GM19395 (cell line): Measurements from ENCODE around the gene TINAGL1.
"Not testable (repeated sequence)": the region's sequence is repeated elsewhere in the genome, so short reads cannot be mapped to it uniquely, and the experiment has no call there.

Experiments used
- ATAC-seq: cut with Tn5 transposase; IDR thresholded peaks from one replicate; pipeline ENCODE4 v1.9.1; 2021; ENCODE audit warnings: mild to moderate bottlenecking, moderate library complexity; ENCODE audit not compliant: unreplicated experiment

Gene TINAGL1

DNA sequence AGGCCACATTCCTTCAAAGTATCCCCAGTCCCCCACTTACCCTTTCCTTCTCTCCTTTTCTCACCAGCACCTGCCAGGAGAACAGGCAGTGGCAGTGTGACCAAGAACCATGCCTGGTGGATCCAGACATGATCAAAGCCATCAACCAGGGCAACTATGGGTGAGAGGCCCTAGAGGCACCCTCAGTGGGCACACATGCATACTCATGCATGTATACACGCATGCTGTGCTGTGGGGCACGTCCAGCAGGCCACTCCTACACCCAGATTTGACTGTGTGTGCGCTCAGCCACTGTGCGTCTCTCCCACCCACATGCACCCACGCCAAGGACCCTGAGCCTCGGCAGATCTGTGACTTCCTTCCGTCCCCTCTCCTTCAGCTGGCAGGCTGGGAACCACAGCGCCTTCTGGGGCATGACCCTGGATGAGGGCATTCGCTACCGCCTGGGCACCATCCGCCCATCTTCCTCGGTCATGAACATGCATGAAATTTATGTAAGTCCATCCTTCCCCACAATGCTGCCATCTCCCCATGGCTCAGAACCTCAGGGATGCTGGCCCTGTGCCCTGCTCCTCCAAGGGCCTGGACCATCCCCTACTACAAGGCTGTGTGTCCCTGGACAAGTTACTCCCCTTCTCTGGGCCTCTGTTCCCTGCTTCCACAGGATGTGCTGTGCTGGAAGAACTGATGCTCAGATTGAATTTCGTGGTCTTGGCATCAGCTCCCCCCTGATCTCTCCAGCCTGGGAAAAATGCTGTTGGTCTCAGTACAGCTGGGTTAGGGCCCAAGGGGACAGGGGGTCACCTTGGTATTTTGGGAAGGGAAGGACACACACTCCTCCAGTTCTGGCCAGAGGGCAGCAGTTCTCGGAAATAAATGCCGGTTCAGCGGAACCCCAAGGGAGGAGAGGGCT is 7.0 kb downstream of the TINAGL1 start:
- no peak for ATAC-seq

DNA sequence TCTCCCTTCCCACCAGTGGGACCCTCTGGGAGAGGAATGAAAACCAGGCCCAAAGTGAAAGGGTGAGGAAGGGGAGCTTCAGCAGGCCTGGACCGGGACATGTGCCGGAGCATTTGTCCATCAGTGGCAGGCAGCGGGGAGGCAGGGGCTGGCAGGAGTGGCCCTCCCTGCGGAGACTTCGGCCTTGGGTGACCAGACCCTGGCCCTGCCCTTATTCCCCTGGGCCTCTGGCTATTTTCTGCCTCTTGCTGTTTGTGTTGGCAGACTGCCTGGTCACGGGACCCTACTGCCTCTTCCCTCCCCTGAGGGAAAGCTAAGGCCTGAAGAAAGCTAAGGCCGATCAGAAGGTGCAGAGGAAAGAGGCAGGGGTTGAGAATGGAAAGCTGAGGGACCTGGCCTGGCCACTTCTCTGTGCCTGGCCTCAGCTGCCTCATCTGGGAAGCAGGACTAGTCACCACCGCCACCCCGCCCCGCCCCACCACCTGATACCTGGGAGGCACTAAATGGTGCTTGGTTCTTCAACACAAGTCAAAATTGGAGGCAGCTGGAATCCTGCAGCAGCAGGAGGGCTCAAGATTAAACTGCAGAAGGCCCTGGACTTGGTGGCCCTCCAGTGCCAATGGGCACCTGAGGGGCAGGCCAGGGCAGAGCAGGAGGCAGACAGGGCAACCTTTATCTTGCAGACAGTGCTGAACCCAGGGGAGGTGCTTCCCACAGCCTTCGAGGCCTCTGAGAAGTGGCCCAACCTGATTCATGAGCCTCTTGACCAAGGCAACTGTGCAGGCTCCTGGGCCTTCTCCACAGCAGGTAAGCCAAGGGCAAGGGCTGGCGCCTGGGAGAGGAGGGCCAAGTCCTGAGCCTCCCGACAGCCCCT is 7.9 kb downstream of the TINAGL1 start:
- ATAC-seq: no peak

DNA sequence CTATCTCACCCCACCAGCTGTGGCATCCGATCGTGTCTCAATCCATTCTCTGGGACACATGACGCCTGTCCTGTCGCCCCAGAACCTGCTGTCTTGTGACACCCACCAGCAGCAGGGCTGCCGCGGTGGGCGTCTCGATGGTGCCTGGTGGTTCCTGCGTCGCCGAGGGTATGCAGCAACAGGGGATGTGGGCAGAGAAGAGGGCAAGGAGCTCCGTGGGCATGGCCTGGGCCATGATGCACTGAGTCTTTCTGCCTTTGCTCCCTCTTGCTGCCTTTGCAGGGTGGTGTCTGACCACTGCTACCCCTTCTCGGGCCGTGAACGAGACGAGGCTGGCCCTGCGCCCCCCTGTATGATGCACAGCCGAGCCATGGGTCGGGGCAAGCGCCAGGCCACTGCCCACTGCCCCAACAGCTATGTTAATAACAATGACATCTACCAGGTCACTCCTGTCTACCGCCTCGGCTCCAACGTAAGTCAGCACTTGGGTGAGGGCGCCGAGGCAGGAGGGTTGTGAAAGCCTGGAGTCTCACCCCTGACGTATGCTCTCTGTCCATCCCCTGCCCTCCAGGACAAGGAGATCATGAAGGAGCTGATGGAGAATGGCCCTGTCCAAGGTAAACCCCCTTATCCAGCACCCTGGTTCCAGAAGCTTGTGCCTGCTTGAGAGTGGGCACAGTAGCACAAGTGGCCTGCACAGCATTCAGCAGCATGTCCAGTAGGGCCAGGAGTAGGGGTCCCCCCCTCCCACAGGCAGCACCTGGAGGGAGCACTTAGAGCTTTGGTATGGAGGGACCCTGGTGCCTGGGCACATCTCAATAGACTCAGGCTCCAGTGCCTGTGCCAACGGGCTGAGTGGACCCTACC is 8.8 kb downstream of the TINAGL1 start:
- no peak for ATAC-seq

DNA sequence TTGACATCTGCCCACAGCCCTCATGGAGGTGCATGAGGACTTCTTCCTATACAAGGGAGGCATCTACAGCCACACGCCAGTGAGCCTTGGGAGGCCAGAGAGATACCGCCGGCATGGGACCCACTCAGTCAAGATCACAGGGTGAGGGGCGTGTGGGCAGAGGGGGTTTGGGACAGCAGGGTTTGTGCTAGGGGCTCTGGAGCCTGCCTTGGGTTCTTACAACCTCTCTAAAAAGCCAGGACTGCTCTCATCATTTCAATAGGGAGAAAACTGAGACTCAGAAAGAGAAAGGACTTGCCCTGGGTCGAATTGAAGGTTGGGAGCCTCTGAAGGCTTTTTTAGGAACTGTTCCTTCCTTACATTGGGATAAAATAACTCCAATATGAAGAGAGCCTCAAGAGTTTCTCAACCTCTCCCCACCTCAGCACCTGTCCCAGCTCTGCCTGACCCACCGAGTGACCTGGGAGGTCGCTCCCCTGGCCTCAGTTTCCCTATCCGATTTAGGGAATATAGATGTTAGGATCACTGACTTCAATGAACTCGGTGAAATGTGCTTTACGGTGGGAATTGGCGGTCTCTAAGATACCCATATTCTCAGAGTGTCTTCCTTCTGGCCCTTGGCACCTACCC is 9.5 kb downstream of the TINAGL1 start:
- ATAC-seq: no peak

DNA sequence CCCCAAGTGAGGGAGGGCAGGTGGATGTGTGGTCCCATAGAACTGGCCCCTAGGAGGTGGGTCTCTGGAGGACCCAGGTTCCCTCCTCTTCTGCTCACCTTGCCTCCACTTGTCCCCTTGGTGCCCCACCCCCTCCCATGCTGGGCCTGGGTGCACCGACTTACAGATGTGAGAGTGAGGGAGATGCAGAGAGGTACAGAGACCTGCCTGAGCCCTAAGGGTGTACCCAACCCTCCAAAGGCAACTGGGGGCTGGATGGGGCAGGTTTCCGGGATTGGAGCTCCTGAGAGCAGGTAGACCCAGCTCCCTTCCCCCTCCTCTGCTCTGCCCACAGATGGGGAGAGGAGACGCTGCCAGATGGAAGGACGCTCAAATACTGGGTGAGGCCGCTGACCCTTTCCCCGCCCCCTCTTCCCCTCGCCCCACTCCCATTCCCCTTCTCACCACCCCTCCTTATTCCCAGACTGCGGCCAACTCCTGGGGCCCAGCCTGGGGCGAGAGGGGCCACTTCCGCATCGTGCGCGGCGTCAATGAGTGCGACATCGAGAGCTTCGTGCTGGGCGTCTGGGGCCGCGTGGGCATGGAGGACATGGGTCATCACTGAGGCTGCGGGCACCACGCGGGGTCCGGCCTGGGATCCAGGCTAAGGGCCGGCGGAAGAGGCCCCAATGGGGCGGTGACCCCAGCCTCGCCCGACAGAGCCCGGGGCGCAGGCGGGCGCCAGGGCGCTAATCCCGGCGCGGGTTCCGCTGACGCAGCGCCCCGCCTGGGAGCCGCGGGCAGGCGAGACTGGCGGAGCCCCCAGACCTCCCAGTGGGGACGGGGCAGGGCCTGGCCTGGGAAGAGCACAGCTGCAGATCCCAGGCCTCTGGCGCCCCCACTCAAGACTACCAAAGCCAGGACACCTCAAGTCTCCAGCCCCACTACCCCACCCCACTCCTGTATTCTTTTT is 10.3 kb downstream of the TINAGL1 start:
- ATAC-seq: no peak

DNA sequence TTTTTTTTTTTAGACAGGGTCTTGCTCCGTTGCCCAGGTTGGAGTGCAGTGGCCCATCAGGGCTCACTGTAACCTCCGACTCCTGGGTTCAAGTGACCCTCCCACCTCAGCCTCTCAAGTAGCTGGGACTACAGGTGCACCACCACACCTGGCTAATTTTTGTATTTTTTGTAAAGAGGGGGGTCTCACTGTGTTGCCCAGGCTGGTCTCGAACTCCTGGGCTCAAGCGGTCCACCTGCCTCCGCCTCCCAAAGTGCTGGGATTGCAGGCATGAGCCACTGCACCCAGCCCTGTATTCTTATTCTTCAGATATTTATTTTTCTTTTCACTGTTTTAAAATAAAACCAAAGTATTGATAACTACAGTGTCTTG is 11.0 kb downstream of the TINAGL1 start:
- ATAC-seq: not testable (repeated sequence)

DNA sequence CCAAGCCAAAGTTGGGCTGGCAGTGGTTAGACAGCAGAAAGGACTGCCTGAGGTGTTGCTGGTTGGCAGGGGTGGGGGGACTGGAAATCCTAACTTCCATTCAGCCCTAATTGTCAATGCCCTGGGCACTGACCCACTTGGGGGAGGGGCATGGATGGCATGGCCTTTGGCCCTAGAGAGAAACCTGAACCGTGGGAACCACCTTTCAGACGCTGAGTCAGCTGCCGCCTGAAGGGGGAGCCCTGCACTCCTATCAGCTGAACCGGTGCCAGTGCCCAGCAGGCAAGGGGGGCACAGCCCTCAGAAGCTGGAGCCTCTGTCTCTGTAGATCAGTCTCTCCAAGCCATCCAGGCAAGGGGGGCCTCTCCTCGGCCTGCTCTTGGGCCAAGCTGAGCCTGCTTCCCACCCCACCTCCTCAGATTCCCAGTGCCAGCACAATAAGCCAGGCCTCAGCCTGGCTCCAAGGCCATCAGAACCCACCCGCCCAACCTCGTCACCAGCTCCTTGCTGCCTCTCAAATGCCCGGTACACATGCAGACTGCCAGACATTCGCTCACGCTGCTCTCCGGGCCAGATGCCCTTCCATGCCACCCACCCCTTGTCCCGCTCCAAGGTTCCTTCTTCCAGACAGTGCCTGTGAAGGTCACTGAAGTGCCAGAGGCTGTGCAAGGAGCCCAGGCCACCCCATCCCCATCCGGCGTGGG is 11.6 kb downstream of the TINAGL1 start:
- no peak for ATAC-seq

DNA sequence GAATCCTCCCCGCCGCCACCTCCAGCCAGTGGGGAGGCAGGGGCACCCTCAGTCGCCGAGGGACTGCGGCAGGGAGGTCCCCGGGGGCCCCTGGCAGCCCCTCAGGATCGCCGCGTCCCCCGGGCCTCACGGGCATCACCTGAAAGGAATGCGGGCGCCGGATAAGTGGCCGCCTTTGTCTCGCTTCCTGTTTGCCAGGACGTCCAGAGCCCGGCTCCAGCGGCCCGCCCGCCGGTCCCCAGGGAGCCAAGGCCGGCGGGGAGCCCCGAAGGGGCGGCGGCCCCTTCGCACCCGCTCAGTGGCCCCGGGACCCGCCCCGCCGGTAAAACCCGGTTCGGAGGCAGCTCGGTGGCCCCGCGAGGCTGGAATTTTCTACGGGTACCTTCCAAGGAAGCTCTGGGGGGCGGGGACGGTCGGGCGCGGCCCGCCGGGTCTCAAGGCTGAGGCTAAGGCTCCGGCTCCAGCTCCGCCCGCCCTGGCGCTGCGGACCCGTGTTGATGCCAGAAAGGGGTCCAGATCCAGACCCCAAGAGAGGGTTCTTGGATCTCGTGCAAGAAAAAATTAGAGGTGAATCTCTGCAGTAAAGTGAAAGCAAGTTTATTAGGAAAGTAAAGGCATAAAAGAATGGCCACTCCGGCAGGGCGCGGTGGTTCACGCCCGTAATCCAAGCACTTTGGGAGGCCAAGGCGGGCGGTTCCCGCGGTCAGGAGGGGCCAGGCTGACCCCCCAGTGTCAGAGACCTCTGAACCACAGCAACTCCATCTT is 12.6 kb downstream of the TINAGL1 start:
- no peak for ATAC-seq

DNA sequence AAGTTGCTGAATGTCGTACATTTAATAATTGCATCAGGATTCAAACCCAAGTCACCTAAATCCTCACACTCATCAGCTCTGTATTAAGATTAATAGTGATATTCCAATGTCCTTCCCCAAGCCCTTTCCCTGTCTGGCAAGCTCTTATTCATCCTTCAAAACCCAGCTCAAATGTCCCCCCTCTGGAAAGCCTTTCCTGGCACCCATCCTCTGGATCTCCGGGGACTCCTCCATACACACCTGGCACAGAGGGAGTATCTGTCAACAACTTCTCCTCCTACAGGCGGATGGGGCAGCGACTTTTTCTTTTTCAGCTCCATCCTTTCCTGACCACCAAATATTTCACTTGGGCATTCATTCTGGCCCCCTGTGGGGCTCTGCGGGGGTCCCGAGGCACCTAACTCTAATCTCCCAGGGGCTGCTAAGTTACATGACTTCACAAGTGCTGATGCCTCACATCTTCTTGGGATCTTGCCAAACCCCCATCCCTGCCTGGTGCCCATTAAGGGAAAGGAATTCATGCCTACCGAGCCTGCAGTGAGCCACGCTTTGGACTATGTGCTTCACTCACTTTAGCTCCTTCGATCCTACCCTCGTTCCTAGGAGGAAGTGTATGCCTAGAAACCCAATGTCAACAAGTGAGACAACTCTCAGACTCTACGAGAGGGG is 15.2 kb downstream of the TINAGL1 start:
- no peak for ATAC-seq

DNA sequence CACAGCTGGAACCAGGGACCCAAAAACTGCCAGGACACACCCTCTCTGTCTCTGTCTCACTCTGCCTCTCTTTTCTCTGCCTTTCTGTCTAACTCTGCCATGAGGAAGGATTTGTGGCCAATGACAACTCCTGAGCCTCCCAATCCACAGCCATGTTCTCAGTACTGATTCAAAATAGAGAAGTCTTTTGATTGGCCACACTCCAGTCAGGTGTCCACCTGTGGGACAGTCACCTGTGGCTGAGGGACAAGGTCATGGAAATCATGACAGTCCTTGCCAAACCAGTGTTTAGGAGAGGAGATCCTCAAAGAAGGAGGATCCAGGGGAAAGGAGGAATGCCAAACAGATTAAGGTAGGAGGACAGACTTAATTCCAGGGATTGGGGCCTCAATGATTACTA is 15.8 kb downstream of the TINAGL1 start:
- ATAC-seq: no peak

DNA sequence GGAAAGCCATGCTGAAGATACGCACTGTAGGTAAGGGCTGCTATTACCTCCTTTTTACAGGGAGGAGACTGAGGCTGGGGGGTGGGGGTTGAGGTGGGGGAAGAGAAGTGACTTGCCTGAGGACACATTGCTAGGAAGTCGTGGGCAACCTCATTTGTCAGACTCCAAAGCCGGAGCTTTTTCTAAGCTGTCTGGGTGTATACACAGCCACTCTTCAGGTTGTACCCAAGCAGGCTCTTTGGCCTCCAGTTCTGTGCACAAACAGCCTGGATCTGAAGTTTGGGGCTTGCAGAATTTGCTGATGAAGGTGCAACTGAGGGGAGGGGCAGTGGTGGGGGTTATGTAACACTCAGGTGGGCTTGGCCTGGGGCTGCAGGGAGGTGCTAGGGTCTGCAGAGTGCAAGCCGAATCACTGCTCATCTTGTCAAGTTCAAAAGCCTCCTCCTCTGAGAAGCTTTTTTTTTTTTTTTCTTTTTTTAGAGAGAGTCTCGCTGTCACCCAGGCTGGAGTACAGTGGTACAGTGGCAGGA is 16.9 kb downstream of the TINAGL1 start:
- no peak for ATAC-seq

DNA sequence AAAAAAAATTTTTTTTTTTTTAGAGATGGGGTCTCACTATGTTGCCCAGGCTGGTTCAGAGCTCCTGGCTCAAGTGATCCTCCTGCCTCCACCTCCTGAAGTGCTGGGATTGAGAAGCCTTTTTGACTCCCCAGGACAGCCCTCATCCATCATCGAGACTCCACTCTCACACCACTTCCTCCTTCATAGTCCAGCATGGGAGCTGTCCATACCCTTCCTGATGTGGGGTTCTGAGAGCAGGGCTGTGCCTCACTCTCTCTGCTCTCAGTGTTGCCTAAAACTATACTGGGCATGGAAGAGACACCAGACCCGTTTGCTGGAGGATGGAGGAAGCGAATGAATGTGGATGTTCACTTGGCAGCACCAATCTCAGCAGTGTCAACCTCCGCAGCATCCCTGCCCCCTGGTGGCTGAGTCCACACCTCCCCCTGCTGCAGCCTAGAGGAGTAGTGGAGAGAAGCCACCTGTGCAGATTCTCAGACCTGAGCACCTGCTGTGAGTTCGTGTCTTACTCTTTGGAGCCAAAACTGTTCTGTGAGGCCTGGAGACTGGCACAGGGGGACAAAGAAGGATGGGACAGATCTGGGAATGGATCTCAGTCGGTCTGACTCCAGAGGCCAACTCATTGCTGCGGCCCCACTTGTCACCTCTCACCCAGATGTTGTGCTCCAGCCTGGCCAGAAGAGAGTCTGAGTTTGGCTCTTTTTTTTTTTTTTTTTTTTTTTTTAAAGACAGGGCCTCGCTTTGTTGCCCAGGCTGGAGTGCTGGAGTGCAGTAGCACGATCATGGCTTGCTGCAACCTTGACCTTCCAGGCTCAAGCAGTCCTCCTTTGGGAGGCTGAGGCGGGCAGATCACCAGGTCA is 17.7 kb downstream of the TINAGL1 start:
- no peak for ATAC-seq

DNA sequence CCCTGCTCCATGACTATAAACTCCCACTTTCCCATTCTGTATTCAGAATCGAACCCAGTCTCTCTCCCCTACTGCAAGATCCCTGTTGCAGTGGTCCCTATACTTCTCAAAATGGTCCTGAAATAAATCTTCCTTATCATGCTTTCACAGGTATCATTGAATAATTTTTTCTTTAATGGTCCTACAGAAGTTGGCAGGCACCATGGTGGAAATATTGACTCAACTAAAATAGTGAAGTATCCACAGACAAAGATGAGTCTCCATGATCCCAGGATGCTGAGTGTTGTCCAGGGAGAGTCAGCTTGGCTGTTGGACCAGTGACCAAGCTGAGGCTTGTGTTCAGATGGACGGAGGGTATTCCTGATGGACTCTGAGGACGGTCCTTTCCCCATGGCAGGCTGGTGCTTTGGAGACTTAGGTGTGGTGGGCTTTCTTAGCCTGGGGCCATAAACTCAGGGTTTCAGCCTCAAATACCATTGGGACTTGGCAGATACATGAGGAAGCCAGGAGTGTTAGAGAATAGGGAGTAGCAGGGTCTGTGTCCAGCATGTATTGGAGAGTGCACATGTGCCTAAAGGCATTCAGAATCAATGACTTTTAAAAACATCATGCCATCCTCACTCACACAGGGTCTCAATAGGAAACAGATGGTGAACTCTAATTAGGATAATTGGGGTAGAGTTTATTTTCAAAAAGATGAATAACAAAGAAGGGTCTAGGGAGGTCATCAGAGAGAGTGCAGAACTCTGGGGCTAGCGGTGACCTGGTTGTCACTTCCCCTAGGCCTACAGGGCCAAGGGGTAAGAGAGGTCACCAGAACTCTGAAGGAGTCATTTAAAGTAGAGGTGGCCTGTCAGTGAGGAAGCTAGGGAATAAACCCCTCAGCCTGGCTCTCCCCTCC is 19.8 kb downstream of the TINAGL1 start:
- ATAC-seq: no peak

DNA sequence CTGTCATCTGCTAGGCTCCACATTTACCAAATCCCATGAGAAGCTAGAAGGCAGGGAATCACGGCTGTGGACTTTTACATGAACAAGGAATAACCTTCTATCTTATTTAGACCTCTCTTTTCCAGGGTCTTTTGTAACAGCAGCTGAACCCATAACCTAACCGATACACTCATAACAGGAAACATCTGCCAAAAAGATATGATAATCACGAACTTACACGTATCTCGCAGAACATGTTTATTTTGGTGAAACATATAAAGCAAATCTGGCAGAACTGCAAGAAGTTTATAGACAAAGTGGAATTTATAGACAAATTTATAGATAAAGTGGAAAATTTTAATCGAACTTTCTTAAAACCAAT is 20.4 kb downstream of the TINAGL1 start:
- no peak for ATAC-seq

DNA sequence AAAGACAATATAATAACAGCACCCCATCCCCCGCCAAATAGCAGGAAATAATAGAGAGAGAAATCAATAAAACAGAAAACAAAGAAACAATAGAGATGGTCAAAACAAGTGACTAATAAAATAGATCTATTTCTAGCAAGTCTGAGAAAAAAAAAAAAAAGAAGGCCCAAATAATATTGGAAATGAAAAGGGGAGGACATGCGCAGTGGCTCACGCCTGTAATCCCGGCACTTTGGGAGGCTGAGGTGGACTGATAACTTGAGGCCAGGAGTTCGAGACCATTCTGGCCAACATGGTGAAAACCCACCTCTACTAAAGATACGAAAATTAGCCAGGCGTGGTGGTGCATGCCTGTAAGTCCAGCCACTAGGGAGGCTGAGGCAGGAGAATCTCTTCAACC is 22.7 kb downstream of the TINAGL1 start:
- no peak for ATAC-seq
